ENCODE data around the gene TNFAIP2.

GRCh38 chr14:103111232-103111868, 11.9 kb upstream of the TNFAIP2 start:
- no peak for TF ChIP-seq CTCF (IDR thresholded peaks at IDR 0.05; ENCODE audit: extremely low read depth in 1 of 2, insufficient read depth in 1 of 2, low read depth in 1 of 2, low read length in 2 of 2)
- TF ChIP-seq MYC (IDR thresholded peaks at IDR 0.05; ENCODE audit: low read depth, low read length) = no peak
- TF ChIP-seq EZH2 (IDR thresholded peaks at IDR 0.05; ENCODE audit: borderline replicate concordance, low read depth, low read length, severe bottlenecking) = no peak
- no peak for TF ChIP-seq MAX (IDR thresholded peaks at IDR 0.05; ENCODE audit: insufficient read depth, insufficient read length)
- no peak for TF ChIP-seq FOS (IDR thresholded peaks at IDR 0.05; ENCODE audit: borderline replicate concordance, insufficient read depth, low read length)
- TF ChIP-seq POLR2A (IDR thresholded peaks at IDR 0.05; ENCODE audit: low read depth, low read length) = no peak
- no peak for TF ChIP-seq JUN (IDR thresholded peaks at IDR 0.05; ENCODE audit: borderline replicate concordance, insufficient read depth, insufficient read length, low read depth)
- no peak for TF ChIP-seq GATA2 (IDR thresholded peaks at IDR 0.05; ENCODE audit: insufficient read depth, insufficient read length, low read depth, low read length)
